CD4-positive, alpha-beta memory T cell (primary cell): ENCODE measurements around the gene UBASH3A. TPM values are rescaled to one million over a fixed set of nuclear protein-coding genes. Genes with fewer than 3 reads are reported as not detected.
A peak's percentile ranks its signal among the peaks of the same experiment; 100 is the strongest.

Experiments used
- CTCF ChIA-PET: fragments of 350-600 bp; sonication (Branson Sonifier 250); formaldehyde crosslinking; loops from one replicate; lab custom pipeline; 2021; ENCODE audit warnings: inconsistent platforms; ENCODE audit not compliant: partially characterized antibody; lab: Charles Lee
- POLR2A ChIA-PET: fragments of 350-600 bp; sonication (Branson Sonifier 250); formaldehyde crosslinking; loops from one replicate; lab custom pipeline; 2021; ENCODE audit not compliant: partially characterized antibody; lab: Charles Lee
- DNase-seq, 5 donors: peaks; one replicate each; pipeline versions ENCODE4 v3.0.0 to v3.0.0-alpha.2; 2020 to 2022; ENCODE audit warnings: mixed read lengths in 1 of 5
- H3K27ac ChIP-seq: one replicate; pipeline ENCODE4 v1.7.0; 2013; ENCODE audit warnings: low read depth, low read length
- H3K27me3 ChIP-seq: 2 replicates; pipeline ENCODE4 v1.7.0; 2013; ENCODE audit warnings: mild to moderate bottlenecking, low read length, moderate library complexity; ENCODE audit not compliant: insufficient read depth
- H3K36me3 ChIP-seq: 2 replicates; pipeline ENCODE4 v1.7.0; 2013; ENCODE audit warnings: mild to moderate bottlenecking, low read length, moderate library complexity; ENCODE audit not compliant: insufficient read depth
- H3K4me1 ChIP-seq: 2 replicates; pipeline ENCODE4 v1.7.0; 2013; ENCODE audit warnings: mild to moderate bottlenecking, low read length, moderate library complexity; ENCODE audit not compliant: insufficient read depth
- H3K4me3 ChIP-seq, 2 donors: one replicate each; pipeline ENCODE4 v1.7.0; 2013; ENCODE audit warnings: low read length in 2 of 2, mild to moderate bottlenecking in 1 of 2
- H3K9me3 ChIP-seq, 2 donors: one replicate each; pipeline ENCODE4 v1.7.0; 2013; ENCODE audit warnings: low read length in 2 of 2, control low read depth in 1 of 2; ENCODE audit not compliant: control insufficient read depth in 1 of 2
- H3K27ac Mint-ChIP-seq, 7 donors: one replicate each; pipeline ENCODE4 v1.8.0; 2020 to 2021; ENCODE audit warnings: mixed read lengths in 7 of 7, mild to moderate bottlenecking in 6 of 7, inconsistent platforms in 3 of 7, moderate library complexity in 3 of 7
- H3K27me3 Mint-ChIP-seq, 2 donors: one replicate each; pipeline ENCODE4 v1.8.0; 2020 to 2021; ENCODE audit warnings: mixed read lengths in 2 of 2
- H3K36me3 Mint-ChIP-seq, 2 donors: one replicate each; pipeline ENCODE4 v1.8.0; 2020 to 2021; ENCODE audit warnings: mixed read lengths in 2 of 2, inconsistent platforms in 1 of 2, mild to moderate bottlenecking in 1 of 2
- H3K4me1 Mint-ChIP-seq, 4 donors: one replicate each; pipeline ENCODE4 v1.8.0; 2020 to 2021; ENCODE audit warnings: mixed read lengths in 4 of 4, mild to moderate bottlenecking in 1 of 4
- H3K4me3 Mint-ChIP-seq, 8 donors: one replicate each; pipeline ENCODE4 v1.8.0; 2020 to 2021; ENCODE audit warnings: mixed read lengths in 8 of 8, mild to moderate bottlenecking in 7 of 8, moderate library complexity in 6 of 8, inconsistent platforms in 3 of 8
- H3K9me3 Mint-ChIP-seq, 8 donors: one replicate each; pipeline ENCODE4 v1.8.0; 2020 to 2021; ENCODE audit warnings: mixed read lengths in 8 of 8, mild to moderate bottlenecking in 5 of 8, inconsistent platforms in 3 of 8, moderate library complexity in 1 of 8
- intact Hi-C: fragments of 100-400 bp; cut with micrococcal nuclease; formaldehyde crosslinking; loops from one replicate; pipeline ENCODE4 v1.15.1; 2023
- polyA plus RNA-seq, 2 donors: library from polyadenylated mRNA; unstranded; fragments of 300-500 nt; fragmentation: Illumina TruSeq; gene quantifications; one replicate each; pipeline ENCODE4 v1.2.3, GENCODE V29; 2021
- total RNA-seq, 2 experiments: library from RNA; stranded (reverse); gene quantifications; one replicate each; pipeline ENCODE4 v1.2.3, GENCODE V29; 2021

The UBASH3A gene
- total and polyA plus RNA-seq, 4 experiments from 2014 or later: 43.1 to 93.6 (median 68.7) TPM

GRCh38 chr21:42456457-42456856 lies 52.8 kb downstream of the UBASH3A start:
- H3K27me3 Mint-ChIP-seq: no peaks in the 10 kb centered on the region
- peak; percentile 17 to 60 (median 32) for DNase-seq
- Histone ChIP-seq H3K9me3 (no peaks in the 10 kb centered on the region), H3K4me3 (no peak overlapping the region), H3K36me3 (no peaks in the 10 kb centered on the region), H3K27me3 (no peaks in the 10 kb centered on the region), H3K4me1 (peaks cover 24% of the 10 kb centered on the region), H3K27ac (no peak overlapping the region)
- peaks cover 14 to 34% (median 26%) of the 10 kb centered on the region in 4 donors for H3K4me1 Mint-ChIP-seq
- H3K9me3 Mint-ChIP-seq: no peaks in the 10 kb centered on the region
- H3K36me3 Mint-ChIP-seq: no peaks in the 10 kb centered on the region
- POLR2A ChIA-PET: interaction anchor here (0.9 to 1.7 kb wide), 5 partner anchors 9 to 119 kb away, joined by 3 to 4 read pairs (median 4); no protein-coding TSS in a partner anchor
- peak overlapping the region in 6 of 7 donors; percentile 9 to 92 (median 70) for H3K27ac Mint-ChIP-seq
- peak overlapping the region in 3 of 8 donors; percentile 31 to 59 (median 32) for H3K4me3 Mint-ChIP-seq
- intact Hi-C loops: no loop called here
- CTCF ChIA-PET: interaction anchor here (1.4 to 2.6 kb wide), 2 partner anchors 291 to 311 kb away, joined by 3 to 7 read pairs; no protein-coding TSS in a partner anchor

GRCh38 chr21:42459082-42459460 lies 55.4 kb downstream of the UBASH3A start:
- Mint-ChIP-seq H3K4me3 (no peak overlapping the region), H3K36me3 (no peaks in the 10 kb centered on the region), H3K27me3 (no peaks in the 10 kb centered on the region), H3K4me1 (peaks cover 27 to 59% (median 44%) of the 10 kb centered on the region in 4 donors), H3K9me3 (no peaks in the 10 kb centered on the region), H3K27ac (peak overlapping the region in 1 of 7 donors; percentile 13)
- H3K27me3 ChIP-seq: no peaks in the 10 kb centered on the region
- intact Hi-C loops: no loop called here
- no peak overlapping the region for H3K4me3 ChIP-seq
- DNase-seq: no peak
- H3K9me3 ChIP-seq: no peaks in the 10 kb centered on the region
- no peaks in the 10 kb centered on the region for H3K36me3 ChIP-seq
- H3K27ac ChIP-seq: no peak overlapping the region
- ChIA-PET POLR2A (interaction anchor here (0.7 kb wide), 1 partner anchor 60 kb away, joined by 3 read pairs; no protein-coding TSS in a partner anchor), CTCF (no interaction called here)
- peaks cover 45% of the 10 kb centered on the region for H3K4me1 ChIP-seq

GRCh38 chr21:42459546-42460215 lies 56.0 kb downstream of the UBASH3A start:
- POLR2A ChIA-PET: no interaction called here
- Histone ChIP-seq H3K36me3 (no peaks in the 10 kb centered on the region), H3K4me3 (no peak overlapping the region), H3K9me3 (no peaks in the 10 kb centered on the region), H3K27me3 (no peaks in the 10 kb centered on the region), H3K4me1 (peaks cover 51% of the 10 kb centered on the region), H3K27ac (no peak overlapping the region)
- intact Hi-C loops: loop anchor here (5.0 kb wide), 1 partner anchor 38 kb away; the partner anchor contains the start of gene RSPH1
- peaks cover 30 to 65% (median 49%) of the 10 kb centered on the region in 4 donors for H3K4me1 Mint-ChIP-seq
- no peak for DNase-seq
- H3K9me3 Mint-ChIP-seq: no peaks in the 10 kb centered on the region
- no peak overlapping the region for H3K4me3 Mint-ChIP-seq
- peak overlapping the region; percentile 64 to 96 (median 90) for H3K27ac Mint-ChIP-seq
- H3K27me3 Mint-ChIP-seq: no peaks in the 10 kb centered on the region
- no peaks in the 10 kb centered on the region for H3K36me3 Mint-ChIP-seq
- CTCF ChIA-PET: no interaction called here

- CTCF ChIA-PET: no interaction called here
- peak overlapping the region; percentile 75 to 96 (median 90) for H3K27ac Mint-ChIP-seq
- no peak overlapping the region for H3K4me3 ChIP-seq
- POLR2A ChIA-PET: interaction anchor here (0.8 kb wide), 1 partner anchor 73 kb away, joined by 3 read pairs; no protein-coding TSS in a partner anchor
- no peaks in the 10 kb centered on the region for H3K27me3 ChIP-seq
- H3K4me3 Mint-ChIP-seq: peak overlapping the region in 6 of 8 donors; percentile 46 to 74 (median 58)
- H3K27ac ChIP-seq: peak overlapping the region; percentile 27
- H3K9me3 Mint-ChIP-seq: no peaks in the 10 kb centered on the region
- H3K36me3 Mint-ChIP-seq: no peaks in the 10 kb centered on the region
- H3K27me3 Mint-ChIP-seq: no peaks in the 10 kb centered on the region
- no peaks in the 10 kb centered on the region for H3K36me3 ChIP-seq
- H3K4me1 Mint-ChIP-seq: peaks cover 38 to 71% (median 55%) of the 10 kb centered on the region in 4 donors
- H3K4me1 ChIP-seq: peaks cover 60% of the 10 kb centered on the region
- DNase-seq: peak; percentile 44 to 75 (median 56)
- no peaks in the 10 kb centered on the region for H3K9me3 ChIP-seq
- intact Hi-C loops: loop anchor here (5.0 kb wide), 1 partner anchor 37 kb away; the partner anchor contains the start of gene RSPH1
Measured at GRCh38 chr21:42460391-42461184, 56.9 kb downstream of the UBASH3A start.

- no peak for DNase-seq
- Histone ChIP-seq H3K4me1 (peaks cover 57% of the 10 kb centered on the region), H3K36me3 (no peaks in the 10 kb centered on the region), H3K4me3 (no peak overlapping the region), H3K9me3 (no peaks in the 10 kb centered on the region), H3K27ac (no peak overlapping the region), H3K27me3 (no peaks in the 10 kb centered on the region)
- Mint-ChIP-seq H3K27ac (peak overlapping the region; percentile 8 to 96 (median 89)), H3K4me1 (peaks cover 41 to 69% (median 55%) of the 10 kb centered on the region in 4 donors), H3K9me3 (no peaks in the 10 kb centered on the region), H3K4me3 (peak overlapping the region in 5 of 8 donors; percentile 42 to 74 (median 62)), H3K27me3 (no peaks in the 10 kb centered on the region), H3K36me3 (no peaks in the 10 kb centered on the region)
- intact Hi-C loops: loop anchor here (5.0 kb wide), 1 partner anchor 36 kb away; the partner anchor contains the start of gene RSPH1
- ChIA-PET POLR2A (no interaction called here), CTCF (no interaction called here)
Measured at GRCh38 chr21:42461185-42461520, 57.5 kb downstream of the UBASH3A start.

- Mint-ChIP-seq H3K4me3 (peak overlapping the region in 1 of 8 donors; percentile 22), H3K36me3 (no peaks in the 10 kb centered on the region), H3K27ac (peak overlapping the region in 5 of 7 donors; percentile 54 to 96 (median 89)), H3K27me3 (no peaks in the 10 kb centered on the region), H3K9me3 (no peaks in the 10 kb centered on the region), H3K4me1 (peaks cover 35 to 69% (median 48%) of the 10 kb centered on the region in 4 donors)
- peaks cover 48% of the 10 kb centered on the region for H3K4me1 ChIP-seq
- no peaks in the 10 kb centered on the region for H3K27me3 ChIP-seq
- H3K36me3 ChIP-seq: no peaks in the 10 kb centered on the region
- H3K27ac ChIP-seq: no peak overlapping the region
- intact Hi-C loops: loop anchor here (5.0 kb wide), 1 partner anchor 35 kb away; the partner anchor contains the start of gene RSPH1
- DNase-seq: no peak
- ChIA-PET POLR2A (interaction anchor here (0.6 kb wide), 1 partner anchor 65 kb away, joined by 3 read pairs; no protein-coding TSS in a partner anchor), CTCF (no interaction called here)
- no peak overlapping the region for H3K4me3 ChIP-seq
- no peaks in the 10 kb centered on the region for H3K9me3 ChIP-seq
Measured at GRCh38 chr21:42461881-42462877, 58.5 kb downstream of the UBASH3A start.
